ENCODE data around the gene AIG1.
"Not testable (repeated sequence)": the region's sequence is repeated elsewhere in the genome, so short reads cannot be mapped to it uniquely, and the experiment has no call there.

GRCh38 chr6:143084019-143084418, 23.3 kb downstream of the AIG1 start:
- not testable (repeated sequence) for TF ChIP-seq CTCF, POLR2A, POLR2AphosphoS5, EP300 (IDR thresholded peaks at IDR 0.05)
